Adrenal gland (tissue), 5 donors: ENCODE results near the gene REEP3.

ENCODE experiments used
- POLR2A ChIP-seq, 2 donors: fragments of 450-650 bp; IDR thresholded peaks; one replicate each; pipeline ENCODE4 v1.6.1; 2017; ENCODE audit warnings: antibody characterized with exemption in 2 of 2, mild to moderate bottlenecking in 2 of 2, moderate library complexity in 1 of 2
- TF ChIP-seq, protein P1 (sequence below), 6 experiments: fragments of 450-650 bp in 4 of 6; fragments of 200-600 bp in 2 of 6; sonication (generic) in 1 of 6; IDR thresholded peaks; 1 replicate in 5 of 6; 2 replicates in 1 of 6; pipeline versions ENCODE4 v1.5.1 to v1.8.0; 2016 to 2021; ENCODE audit warnings: antibody characterized with exemption in 6 of 6, mild to moderate bottlenecking in 2 of 6, moderate library complexity in 1 of 6
- donor health status: DM: no; HTN: no; CAD: no.

DNA sequence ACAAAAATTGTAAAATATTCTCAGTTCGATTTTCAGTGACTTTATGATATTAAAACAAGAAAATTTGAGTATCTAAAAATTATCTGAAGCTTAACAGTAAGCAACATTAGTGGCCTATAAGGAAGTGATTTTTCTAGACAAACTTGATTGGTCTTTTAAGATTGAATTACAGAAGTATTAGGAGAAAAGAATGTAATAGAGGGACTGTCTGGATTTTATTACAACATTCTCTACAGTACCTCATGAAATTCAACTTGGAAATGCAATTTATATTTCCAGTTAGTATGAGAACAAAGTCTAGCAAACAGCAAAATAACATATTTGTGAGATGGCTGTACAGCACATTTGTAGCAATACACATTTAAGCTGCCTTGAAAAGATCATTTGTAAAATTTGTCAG is 18.8 kb downstream of the REEP3 start:
- TF ChIP-seq, protein P1, sequence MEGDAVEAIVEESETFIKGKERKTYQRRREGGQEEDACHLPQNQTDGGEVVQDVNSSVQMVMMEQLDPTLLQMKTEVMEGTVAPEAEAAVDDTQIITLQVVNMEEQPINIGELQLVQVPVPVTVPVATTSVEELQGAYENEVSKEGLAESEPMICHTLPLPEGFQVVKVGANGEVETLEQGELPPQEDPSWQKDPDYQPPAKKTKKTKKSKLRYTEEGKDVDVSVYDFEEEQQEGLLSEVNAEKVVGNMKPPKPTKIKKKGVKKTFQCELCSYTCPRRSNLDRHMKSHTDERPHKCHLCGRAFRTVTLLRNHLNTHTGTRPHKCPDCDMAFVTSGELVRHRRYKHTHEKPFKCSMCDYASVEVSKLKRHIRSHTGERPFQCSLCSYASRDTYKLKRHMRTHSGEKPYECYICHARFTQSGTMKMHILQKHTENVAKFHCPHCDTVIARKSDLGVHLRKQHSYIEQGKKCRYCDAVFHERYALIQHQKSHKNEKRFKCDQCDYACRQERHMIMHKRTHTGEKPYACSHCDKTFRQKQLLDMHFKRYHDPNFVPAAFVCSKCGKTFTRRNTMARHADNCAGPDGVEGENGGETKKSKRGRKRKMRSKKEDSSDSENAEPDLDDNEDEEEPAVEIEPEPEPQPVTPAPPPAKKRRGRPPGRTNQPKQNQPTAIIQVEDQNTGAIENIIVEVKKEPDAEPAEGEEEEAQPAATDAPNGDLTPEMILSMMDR (IDR thresholded peaks at IDR 0.05) = no peak
- TF ChIP-seq POLR2A (IDR thresholded peaks at IDR 0.05) = no peak
